GM10266 (cell line): ENCODE measurements around the gene FOXK1.

Source experiments
- DNase-seq: peaks from one replicate; pipeline ENCODE4 v3.0.0; 2012; ENCODE audit errors: extremely low spot score
- TF ChIP-seq, protein P1 (sequence below): IDR thresholded peaks from 2 replicates; pipeline ENCODE4 v1.5.1; 2012; ENCODE audit warnings: mild to moderate bottlenecking, low read depth; ENCODE audit not compliant: control insufficient read depth, insufficient read depth; ENCODE audit errors: missing control alignments

The FOXK1 gene

DNA sequence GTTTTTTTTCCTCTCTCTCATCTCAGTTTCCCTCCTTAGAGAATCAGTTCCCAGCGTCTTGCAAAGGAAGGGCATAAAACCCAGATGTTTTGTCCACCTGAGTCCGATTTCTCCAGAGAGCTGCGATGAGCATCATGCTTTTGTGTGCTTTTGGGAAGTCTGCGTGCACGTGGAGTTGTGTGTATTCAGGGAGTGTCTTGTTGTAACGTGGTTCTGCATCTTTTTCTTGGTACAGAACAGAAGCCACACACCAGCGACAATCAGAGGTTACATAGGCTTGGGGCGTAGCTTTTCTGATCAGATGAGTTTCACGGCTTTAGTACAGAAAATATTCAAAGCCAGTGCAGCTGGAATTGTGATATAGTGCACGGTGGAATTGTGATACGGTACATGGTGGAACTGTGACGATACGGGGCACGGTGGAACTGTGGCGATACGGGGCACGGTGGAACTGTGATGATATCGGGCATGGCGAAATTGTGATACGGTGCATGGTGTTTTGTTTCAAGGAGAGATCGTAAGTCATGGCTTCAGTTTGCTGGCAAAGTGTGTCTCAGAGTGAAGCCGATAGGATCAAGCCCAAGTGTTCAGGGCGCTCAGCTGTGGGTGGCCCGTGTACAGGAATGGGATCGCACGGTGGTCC, 32.8 kb downstream of the FOXK1 start:
- TF ChIP-seq, protein P1, sequence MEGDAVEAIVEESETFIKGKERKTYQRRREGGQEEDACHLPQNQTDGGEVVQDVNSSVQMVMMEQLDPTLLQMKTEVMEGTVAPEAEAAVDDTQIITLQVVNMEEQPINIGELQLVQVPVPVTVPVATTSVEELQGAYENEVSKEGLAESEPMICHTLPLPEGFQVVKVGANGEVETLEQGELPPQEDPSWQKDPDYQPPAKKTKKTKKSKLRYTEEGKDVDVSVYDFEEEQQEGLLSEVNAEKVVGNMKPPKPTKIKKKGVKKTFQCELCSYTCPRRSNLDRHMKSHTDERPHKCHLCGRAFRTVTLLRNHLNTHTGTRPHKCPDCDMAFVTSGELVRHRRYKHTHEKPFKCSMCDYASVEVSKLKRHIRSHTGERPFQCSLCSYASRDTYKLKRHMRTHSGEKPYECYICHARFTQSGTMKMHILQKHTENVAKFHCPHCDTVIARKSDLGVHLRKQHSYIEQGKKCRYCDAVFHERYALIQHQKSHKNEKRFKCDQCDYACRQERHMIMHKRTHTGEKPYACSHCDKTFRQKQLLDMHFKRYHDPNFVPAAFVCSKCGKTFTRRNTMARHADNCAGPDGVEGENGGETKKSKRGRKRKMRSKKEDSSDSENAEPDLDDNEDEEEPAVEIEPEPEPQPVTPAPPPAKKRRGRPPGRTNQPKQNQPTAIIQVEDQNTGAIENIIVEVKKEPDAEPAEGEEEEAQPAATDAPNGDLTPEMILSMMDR, result no peak
- DNase-seq, result no peak

DNA sequence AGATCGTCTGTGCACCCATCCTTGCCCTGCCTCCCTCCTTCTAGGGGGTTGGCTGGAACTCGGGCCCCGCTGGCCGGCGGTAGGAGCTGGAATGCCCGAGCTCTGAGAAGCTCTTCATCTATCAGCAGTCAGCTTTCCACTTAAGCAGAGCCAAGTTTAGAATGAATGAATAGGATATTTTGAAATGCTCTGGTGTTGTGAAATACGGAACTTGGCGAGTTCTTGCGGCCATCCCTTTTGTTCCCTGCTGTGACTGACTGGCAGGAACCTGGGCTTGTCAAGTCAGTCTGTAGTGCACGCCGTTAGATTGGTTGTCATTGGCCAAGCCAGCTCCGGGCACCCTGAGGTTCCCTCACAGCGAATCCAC, 33.3 kb downstream of the FOXK1 start:
- TF ChIP-seq, protein P1, result no peak
- DNase-seq, result no peak

GRCh38 chr7:4716946-4717795, 35.1 kb downstream of the FOXK1 start:
- no peak for DNase-seq
- TF ChIP-seq, protein P1, result no peak

DNA sequence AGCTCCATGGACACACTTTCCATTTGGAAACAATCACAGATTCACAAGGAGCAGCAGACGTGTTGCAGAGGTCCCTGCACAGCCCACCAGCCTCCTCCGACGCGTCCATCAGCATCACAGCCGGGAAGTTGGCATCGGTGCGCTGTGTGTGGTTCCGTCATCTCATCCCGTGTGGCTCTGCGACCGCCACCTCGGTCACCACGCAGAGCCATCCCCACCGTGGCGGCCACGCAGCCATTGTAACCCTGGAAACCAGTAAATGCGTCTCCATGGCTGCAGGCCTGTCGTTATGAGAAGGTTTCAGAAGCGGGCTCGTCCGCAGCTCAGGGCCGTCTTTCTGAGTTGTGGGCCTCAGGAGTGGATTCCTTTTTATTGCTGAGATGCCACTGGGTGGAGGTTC, 36.0 kb downstream of the FOXK1 start:
- TF ChIP-seq, protein P1, result no peak
- no peak for DNase-seq

DNA sequence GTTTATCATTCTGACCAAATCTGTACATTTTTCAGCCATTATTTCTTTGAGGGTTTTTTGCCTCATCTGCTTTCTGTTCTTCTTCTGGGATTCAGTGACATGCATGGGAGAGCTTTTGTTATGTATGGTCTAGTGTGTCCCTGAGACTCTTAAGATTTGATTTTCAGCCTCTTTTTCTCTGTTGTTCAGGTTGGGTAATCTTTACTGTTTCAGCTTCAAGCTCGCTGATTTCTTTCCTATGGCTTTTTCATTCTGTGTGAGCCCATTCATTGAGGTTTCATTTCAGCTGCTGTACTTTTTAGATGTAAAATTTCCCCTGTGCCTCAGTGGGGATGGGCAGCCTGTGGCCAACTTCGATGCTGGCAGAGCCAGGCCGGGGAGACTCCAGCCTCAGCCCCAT, 38.1 kb downstream of the FOXK1 start:
- peak; percentile 51 for DNase-seq
- TF ChIP-seq, protein P1, result no peak

DNA sequence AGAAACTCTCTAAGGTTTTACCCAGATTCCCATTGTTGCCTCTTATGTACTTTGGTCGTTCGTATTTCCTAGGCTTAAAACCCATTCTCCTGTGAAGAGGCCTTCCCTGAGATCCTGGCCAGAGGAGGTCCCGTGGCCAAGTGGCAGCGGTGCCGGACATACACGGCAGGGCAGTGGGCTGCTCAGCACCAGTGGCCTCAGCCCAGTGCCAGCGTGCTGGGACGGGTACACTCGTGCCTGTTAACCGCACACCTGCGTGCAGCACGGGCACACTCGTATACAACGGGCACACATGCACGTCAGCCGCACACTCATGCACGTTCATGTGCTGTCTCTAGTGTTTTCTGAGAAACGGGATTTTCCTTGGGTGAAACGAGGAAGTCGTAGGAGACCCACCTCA, 40.2 kb downstream of the FOXK1 start:
- no peak for DNase-seq
- TF ChIP-seq, protein P1, result no peak
